Suprapubic skin (tissue), 4 donors: ENCODE results near the gene NPAS2. TPM values are rescaled to one million over a fixed set of nuclear protein-coding genes. Genes with fewer than 3 reads are reported as not detected.

Experiments
- DNase-seq, 2 donors: peaks; one replicate each; pipeline ENCODE4 v3.0.0-alpha.2; 2019; ENCODE audit warnings: low spot score in 2 of 2
- H3K27ac ChIP-seq: fragments of 200-600 bp; sonication (generic); one replicate; pipeline ENCODE4 v1.5.1; 2019
- H3K27me3 ChIP-seq: fragments of 200-600 bp; sonication (generic); one replicate; pipeline ENCODE4 v1.5.1; 2019
- H3K36me3 ChIP-seq: fragments of 200-600 bp; sonication (generic); one replicate; pipeline ENCODE4 v1.5.1; 2019
- H3K4me1 ChIP-seq: fragments of 200-600 bp; sonication (generic); one replicate; pipeline ENCODE4 v1.5.1; 2019
- H3K4me3 ChIP-seq: fragments of 200-600 bp; sonication (generic); one replicate; pipeline ENCODE4 v1.5.1; 2019; ENCODE audit warnings: mild to moderate bottlenecking
- H3K9me3 ChIP-seq: fragments of 200-600 bp; sonication (generic); one replicate; pipeline ENCODE4 v1.5.1; 2019
- CTCF ChIP-seq, 2 donors: fragments of 200-600 bp in 1 of 2; fragments of 450-650 bp in 1 of 2; sonication (generic) in 1 of 2; IDR thresholded peaks; one replicate each; pipeline ENCODE4 v1.5.1; 2016 to 2019; ENCODE audit warnings: antibody characterized with exemption in 2 of 2, mild to moderate bottlenecking in 1 of 2, moderate library complexity in 1 of 2
- EP300 ChIP-seq: sonication (generic); formaldehyde crosslinking; IDR thresholded peaks from one replicate; pipeline ENCODE4 v1.6.1; 2017; ENCODE audit warnings: antibody characterized with exemption
- POLR2A ChIP-seq, 2 donors: fragments of 450-650 bp; IDR thresholded peaks; one replicate each; pipeline ENCODE4 v1.6.1; 2017; ENCODE audit warnings: antibody characterized with exemption in 2 of 2, mild to moderate bottlenecking in 2 of 2, moderate library complexity in 2 of 2
- POLR2AphosphoS5 ChIP-seq, 3 donors: sonication (generic); formaldehyde crosslinking; IDR thresholded peaks; one replicate each; pipeline ENCODE4 v1.6.1; 2017; ENCODE audit warnings: antibody characterized with exemption in 3 of 3
- WGBS: methylation state at CpG from one replicate; pipeline ENCODE4 v1.1.5; 2018; 5-methylcytosine and 5-hydroxymethylcytosine counted together
- total RNA-seq, 4 donors: library from RNA; depleted of rRNA; stranded (reverse); fragments of >200 nt; gene quantifications; one replicate each; pipeline ENCODE4 v1.1.0, GENCODE V29; 2016

Gene NPAS2
- total RNA-seq, 4 donors from 2014 or later, result 46.5 to 90.1 (median 62.9) TPM

GRCh38 chr2:100909534-100910081 lies 89.7 kb downstream of the NPAS2 start:
- Histone ChIP-seq H3K4me3 (no peak overlapping the region), H3K4me1 (no peaks in the 10 kb centered on the region), H3K27me3 (no peaks in the 10 kb centered on the region), H3K27ac (no peak overlapping the region), H3K36me3 (peaks cover 3% of the 10 kb centered on the region), H3K9me3 (no peaks in the 10 kb centered on the region)
- DNase-seq, result peak in 1 of 2 donors; percentile 20
- TF ChIP-seq POLR2A (IDR thresholded peaks at IDR 0.05) (no peak), CTCF (IDR thresholded peaks at IDR 0.05) (no peak), POLR2AphosphoS5 (IDR thresholded peaks at IDR 0.05) (no peak), EP300 (no peak)
- WGBS, result 63% methylated on average over 10 of the region's 10 CpGs

- 78% methylated on average over 3 of the region's 3 CpGs for WGBS
- Histone ChIP-seq H3K27ac (no peak overlapping the region), H3K36me3 (peaks cover 3% of the 10 kb centered on the region), H3K4me3 (no peak overlapping the region), H3K4me1 (no peaks in the 10 kb centered on the region), H3K9me3 (no peaks in the 10 kb centered on the region), H3K27me3 (no peaks in the 10 kb centered on the region)
- DNase-seq, result no peak
- no peak for TF ChIP-seq CTCF (IDR thresholded peaks at IDR 0.05)
- TF ChIP-seq EP300, result no peak
- TF ChIP-seq POLR2AphosphoS5 (IDR thresholded peaks at IDR 0.05), result no peak
- TF ChIP-seq POLR2A (IDR thresholded peaks at IDR 0.05), result no peak
Observed at GRCh38 chr2:100910111-100910510, 90.2 kb downstream of the NPAS2 start.

- H3K9me3 ChIP-seq, result no peaks in the 10 kb centered on the region
- H3K27me3 ChIP-seq, result no peaks in the 10 kb centered on the region
- TF ChIP-seq EP300 (no peak), POLR2A (IDR thresholded peaks at IDR 0.05) (no peak), POLR2AphosphoS5 (IDR thresholded peaks at IDR 0.05) (no peak), CTCF (IDR thresholded peaks at IDR 0.05) (peak in 1 of 2 donors; percentile 20)
- H3K4me3 ChIP-seq, result no peak overlapping the region
- H3K27ac ChIP-seq, result no peak overlapping the region
- DNase-seq, result no peak
- H3K4me1 ChIP-seq, result no peaks in the 10 kb centered on the region
- H3K36me3 ChIP-seq, result no peaks in the 10 kb centered on the region
- 63% methylated on average over 16 of the region's 16 CpGs for WGBS
Observed at GRCh38 chr2:100919316-100919715, 99.4 kb downstream of the NPAS2 start.

GRCh38 chr2:100921685-100922161 lies 101.8 kb downstream of the NPAS2 start:
- H3K9me3 ChIP-seq, result no peaks in the 10 kb centered on the region
- no peak overlapping the region for H3K27ac ChIP-seq
- no peaks in the 10 kb centered on the region for H3K27me3 ChIP-seq
- no peaks in the 10 kb centered on the region for H3K4me1 ChIP-seq
- no peak overlapping the region for H3K4me3 ChIP-seq
- peaks cover 11% of the 10 kb centered on the region for H3K36me3 ChIP-seq
- DNase-seq, result no peak
- TF ChIP-seq POLR2AphosphoS5 (IDR thresholded peaks at IDR 0.05) (no peak), CTCF (IDR thresholded peaks at IDR 0.05) (no peak), POLR2A (IDR thresholded peaks at IDR 0.05) (no peak), EP300 (no peak)
- WGBS, result 74% methylated on average over 6 of the region's 6 CpGs

GRCh38 chr2:100923461-100924060 lies 103.6 kb downstream of the NPAS2 start:
- no peaks in the 10 kb centered on the region for H3K9me3 ChIP-seq
- TF ChIP-seq POLR2AphosphoS5 (IDR thresholded peaks at IDR 0.05), result no peak
- no peak for TF ChIP-seq EP300
- TF ChIP-seq POLR2A (IDR thresholded peaks at IDR 0.05), result no peak
- TF ChIP-seq CTCF (IDR thresholded peaks at IDR 0.05), result no peak
- H3K4me3 ChIP-seq, result no peak overlapping the region
- DNase-seq, result peak in 1 of 2 donors; percentile 70
- H3K4me1 ChIP-seq, result no peaks in the 10 kb centered on the region
- no peak overlapping the region for H3K27ac ChIP-seq
- H3K36me3 ChIP-seq, result peaks cover 11% of the 10 kb centered on the region
- no peaks in the 10 kb centered on the region for H3K27me3 ChIP-seq
- 85% methylated on average over 9 of the region's 9 CpGs for WGBS
